Activated CD4-positive, CD25-positive, alpha-beta regulatory T cell treated with anti-CD3 and anti-CD28 coated beads, Interleukin-2, amount 50 U/mL, for 24 hours (primary cell): ENCODE data around the gene PARVG.

Experiments used
- ATAC-seq, 2 donors: fragments of 150-1000 bp; cut with Tn5 transposase; one replicate each; pipeline ENCODE4 v1.10.0; 2021; ENCODE audit warnings: mild to moderate bottlenecking in 1 of 2, moderate library complexity in 1 of 2

PARVG gene

DNA sequence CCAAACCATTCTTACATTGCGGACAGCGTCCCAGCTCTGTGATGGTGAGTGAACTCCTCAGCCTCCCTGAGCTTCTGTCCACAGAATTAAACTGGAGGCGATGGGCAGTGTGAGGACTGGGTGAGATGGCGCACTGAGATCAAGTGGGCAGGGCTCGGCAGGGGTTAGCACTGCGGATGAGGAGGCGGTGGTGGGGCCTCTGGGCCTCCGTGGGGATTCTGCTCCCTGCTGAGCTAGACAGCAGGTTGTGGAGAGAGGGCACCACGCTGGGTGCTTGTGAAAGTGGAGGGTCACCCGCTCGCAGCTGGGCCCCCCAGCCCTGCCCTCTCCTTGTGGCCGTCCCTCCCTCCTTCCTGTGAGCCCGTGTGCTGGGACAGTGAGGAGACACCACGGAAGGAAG lies 25.6 kb upstream of the PARVG start:
- ATAC-seq: no peak

DNA sequence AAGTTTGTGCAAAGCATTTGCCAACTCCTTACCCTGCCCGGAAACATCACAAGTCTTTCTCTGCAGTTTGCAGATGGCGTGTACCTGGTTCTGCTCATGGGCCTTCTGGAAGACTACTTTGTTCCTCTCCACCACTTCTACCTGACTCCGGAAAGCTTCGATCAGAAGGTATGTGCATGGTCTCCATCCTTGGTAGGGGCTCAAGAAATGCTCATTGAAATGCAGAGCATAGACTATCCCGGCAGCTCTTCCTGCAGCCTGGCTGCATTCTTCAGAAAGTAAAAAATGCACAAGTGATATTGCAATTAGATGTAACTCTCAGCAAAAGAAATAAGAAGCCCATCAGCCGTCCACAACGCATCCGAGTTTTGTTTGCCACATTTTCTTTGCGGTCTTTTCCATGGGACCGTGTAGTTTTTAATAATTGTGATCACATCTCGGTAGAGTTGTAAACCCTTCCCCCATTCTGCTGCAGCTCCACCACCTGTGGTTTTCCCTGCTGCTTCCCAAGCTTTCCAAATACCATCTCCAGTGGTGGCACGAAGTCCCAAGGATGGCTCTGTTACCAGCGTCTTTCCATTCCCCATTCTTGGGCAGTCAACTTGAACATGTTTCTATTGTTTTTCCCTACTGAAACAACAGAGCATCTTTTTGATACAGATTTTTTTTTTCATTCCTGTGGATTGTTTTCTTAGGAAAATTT lies 22.7 kb upstream of the PARVG start:
- no peak for ATAC-seq

DNA sequence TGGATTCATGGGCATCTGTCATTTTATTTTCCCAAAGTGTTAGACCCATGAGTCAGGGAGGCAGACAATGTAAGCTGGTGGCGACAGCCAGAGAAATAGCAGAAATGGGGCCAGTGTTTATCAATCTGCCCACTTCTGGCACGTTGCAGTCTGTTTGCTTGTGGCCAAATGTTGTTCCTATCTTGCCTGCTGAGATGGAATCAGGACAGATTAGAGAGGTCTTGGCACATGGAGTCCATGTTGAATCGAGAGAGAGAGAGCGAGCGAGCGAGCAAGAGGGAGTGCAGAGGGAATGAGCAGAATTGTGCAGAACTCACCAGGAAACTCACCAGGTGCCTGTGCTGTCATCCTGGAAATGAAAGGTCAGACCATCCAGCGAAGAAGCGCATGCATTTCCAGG lies 21.9 kb upstream of the PARVG start:
- ATAC-seq: no peak

DNA sequence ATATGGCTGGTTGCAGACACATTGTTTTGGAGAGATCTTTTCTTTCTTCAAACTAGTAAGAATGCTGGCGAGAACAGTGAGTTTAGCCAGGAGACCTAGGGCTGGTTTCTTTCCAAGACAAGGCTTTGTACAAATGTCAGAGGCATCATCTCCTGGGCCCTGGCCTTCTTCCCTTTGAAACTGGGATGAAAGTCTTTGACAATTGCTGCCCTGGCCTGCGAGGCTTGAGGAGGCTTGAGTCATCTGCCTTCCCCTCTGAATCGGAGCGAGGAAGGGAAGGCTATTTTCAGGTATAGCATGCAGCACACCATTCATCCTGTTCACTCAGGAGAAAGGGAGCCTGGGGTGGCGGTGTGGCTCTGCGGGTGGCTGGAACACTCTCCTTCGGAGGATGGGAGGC lies 21.5 kb upstream of the PARVG start:
- no peak for ATAC-seq

- ATAC-seq: no peak
Measured at GRCh38 chr22:44159811-44160210, 20.9 kb upstream of the PARVG start.

GRCh38 chr22:44160421-44160820 lies 20.3 kb upstream of the PARVG start:
- no peak for ATAC-seq

GRCh38 chr22:44161673-44162072 lies 19.1 kb upstream of the PARVG start:
- no peak for ATAC-seq

GRCh38 chr22:44162960-44163359 lies 17.8 kb upstream of the PARVG start:
- ATAC-seq: no peak

GRCh38 chr22:44163536-44163935 lies 17.2 kb upstream of the PARVG start:
- ATAC-seq: no peak

- ATAC-seq: no peak
Measured at GRCh38 chr22:44164031-44164430, 16.7 kb upstream of the PARVG start.

- ATAC-seq: no peak
Measured at GRCh38 chr22:44165286-44165874, 15.3 kb upstream of the PARVG start.

- no peak for ATAC-seq
Measured at GRCh38 chr22:44166498-44167276, 14.0 kb upstream of the PARVG start.

DNA sequence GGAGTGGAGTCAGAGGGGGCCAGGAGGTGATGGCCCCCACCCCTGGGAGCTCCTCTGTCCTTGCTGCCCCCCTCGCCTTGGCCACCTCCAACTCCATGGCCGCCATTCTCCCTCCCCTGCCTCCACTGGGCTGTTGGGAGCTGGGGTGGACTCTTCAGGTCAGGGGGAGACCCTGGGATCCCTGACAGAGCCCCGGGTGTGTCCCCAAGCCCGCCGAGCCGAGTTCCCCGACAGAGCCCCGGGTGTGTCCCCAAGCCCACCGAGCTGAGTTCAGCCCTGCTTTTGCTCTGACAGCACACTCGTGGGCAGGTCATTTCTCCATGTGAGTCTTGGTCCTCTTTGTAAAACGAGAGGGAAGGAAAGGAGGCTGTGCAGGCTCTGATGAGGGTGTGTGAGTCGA lies 13.2 kb upstream of the PARVG start:
- no peak for ATAC-seq

DNA sequence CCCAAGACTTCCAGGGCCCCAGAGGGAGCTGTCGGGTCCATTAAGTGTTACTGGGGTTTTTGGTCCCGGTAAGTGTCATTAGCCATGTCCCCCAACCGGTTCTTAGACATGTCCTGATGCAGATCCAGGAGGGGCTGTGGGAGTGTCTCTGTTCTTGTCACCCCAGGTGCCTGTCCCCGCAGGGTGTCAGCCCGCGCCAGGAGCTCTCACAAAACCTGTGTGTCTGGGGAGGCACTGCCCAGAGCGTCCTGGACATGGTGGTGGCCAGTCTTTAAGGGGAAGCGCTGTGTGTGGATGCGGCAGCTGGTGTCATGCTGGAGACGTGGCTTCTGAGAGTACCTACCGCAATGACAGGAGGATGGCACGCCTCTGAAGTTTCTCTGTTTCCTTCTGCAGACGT lies 12.5 kb upstream of the PARVG start:
- no peak for ATAC-seq

- ATAC-seq: no peak
Measured at GRCh38 chr22:44170470-44170869, 10.3 kb upstream of the PARVG start.

DNA sequence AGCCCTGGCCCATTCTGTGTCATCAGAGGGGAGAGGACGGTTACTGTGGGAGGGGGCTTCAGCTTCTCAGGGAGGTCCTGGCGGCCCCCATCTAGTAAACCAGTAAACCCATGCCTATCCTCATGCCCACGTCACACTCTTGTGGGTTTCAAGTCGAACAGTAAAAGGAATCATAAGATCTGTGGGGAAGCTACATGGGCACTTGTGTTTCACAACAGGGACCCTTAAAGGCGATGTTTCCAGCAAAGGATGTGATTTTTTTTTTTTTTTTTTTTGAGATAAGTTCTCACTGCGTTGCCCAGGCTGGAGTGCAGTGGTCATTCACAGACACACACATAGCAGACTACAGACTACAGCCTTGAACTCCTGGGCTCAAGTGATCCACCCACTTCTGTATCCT lies 9.2 kb upstream of the PARVG start:
- ATAC-seq: no peak

DNA sequence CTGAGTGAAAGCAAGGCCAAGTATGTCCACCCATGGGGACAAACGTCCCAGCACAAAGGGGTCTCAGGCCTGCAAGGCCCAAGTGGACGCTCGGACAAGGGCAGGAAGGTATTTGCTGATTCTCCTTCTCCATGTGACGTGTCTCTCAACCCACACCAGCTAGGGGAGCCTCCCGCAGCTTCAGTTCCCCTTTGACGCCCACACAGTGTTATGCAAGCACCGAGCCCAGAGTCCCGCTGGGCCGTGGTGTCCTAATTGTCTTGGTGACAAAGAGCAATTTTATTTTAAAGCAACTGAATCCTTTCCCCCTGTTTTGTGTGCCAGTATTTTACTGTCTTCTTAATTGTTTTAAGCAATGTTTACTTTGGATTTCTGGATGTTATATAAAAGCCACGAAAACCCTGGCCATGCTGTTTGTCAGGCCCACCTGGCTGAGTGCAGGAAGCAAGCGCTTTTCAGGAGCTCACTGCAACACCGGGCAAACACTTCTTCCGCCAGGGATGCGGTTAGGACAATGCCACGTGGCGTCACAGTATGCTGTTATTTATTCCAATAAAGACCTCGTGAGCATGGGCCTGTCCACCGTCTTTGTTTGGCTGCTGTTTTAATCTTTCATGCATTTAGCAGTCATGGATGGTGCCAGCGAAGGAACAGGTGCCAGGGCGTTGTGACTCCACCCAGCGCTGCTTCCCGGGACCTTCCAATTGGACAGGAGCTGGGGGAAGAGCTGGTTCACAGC lies 8.2 kb upstream of the PARVG start:
- no peak for ATAC-seq

- no peak for ATAC-seq
Measured at GRCh38 chr22:44173154-44173553, 7.6 kb upstream of the PARVG start.

- no peak for ATAC-seq
Measured at GRCh38 chr22:44175676-44176075, 5.0 kb upstream of the PARVG start.

GRCh38 chr22:44179196-44179988 lies 1.3 kb upstream of the PARVG start:
- ATAC-seq: no peak

- no peak for ATAC-seq
Measured at GRCh38 chr22:44179989-44180705, 578 bp upstream of the PARVG start.
